GM18519 (cell line): Measurements from ENCODE around the gene ALOX15B.
"Not testable (repeated sequence)": the region's sequence is repeated elsewhere in the genome, so short reads cannot be mapped to it uniquely, and the experiment has no call there.

ENCODE experiments used
- ATAC-seq: cut with Tn5 transposase; IDR thresholded peaks from one replicate; pipeline ENCODE4 v1.9.1; 2021; ENCODE audit warnings: mild to moderate bottlenecking, moderate library complexity; ENCODE audit not compliant: unreplicated experiment, low FRiP score

ALOX15B gene

DNA sequence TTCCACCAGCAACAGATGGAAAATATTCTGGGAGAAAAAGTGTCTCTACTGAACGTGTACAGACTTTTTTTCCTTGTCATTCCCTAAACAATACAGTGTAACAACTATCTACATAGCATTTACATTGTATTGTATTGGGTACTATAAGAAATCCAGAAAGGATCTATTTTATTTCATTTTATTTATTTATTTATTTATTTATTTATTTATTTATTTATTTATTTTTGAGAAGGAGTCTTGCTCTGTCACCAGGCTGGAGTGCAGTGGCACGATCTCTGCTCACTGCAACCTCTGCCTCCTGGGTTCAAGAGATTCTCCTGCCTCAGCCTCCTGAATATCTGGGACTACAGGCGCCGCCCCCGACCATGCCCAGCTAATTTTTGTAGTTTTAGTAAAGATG lies 39.1 kb downstream of the ALOX15B start:
- ATAC-seq, result not testable (repeated sequence)

DNA sequence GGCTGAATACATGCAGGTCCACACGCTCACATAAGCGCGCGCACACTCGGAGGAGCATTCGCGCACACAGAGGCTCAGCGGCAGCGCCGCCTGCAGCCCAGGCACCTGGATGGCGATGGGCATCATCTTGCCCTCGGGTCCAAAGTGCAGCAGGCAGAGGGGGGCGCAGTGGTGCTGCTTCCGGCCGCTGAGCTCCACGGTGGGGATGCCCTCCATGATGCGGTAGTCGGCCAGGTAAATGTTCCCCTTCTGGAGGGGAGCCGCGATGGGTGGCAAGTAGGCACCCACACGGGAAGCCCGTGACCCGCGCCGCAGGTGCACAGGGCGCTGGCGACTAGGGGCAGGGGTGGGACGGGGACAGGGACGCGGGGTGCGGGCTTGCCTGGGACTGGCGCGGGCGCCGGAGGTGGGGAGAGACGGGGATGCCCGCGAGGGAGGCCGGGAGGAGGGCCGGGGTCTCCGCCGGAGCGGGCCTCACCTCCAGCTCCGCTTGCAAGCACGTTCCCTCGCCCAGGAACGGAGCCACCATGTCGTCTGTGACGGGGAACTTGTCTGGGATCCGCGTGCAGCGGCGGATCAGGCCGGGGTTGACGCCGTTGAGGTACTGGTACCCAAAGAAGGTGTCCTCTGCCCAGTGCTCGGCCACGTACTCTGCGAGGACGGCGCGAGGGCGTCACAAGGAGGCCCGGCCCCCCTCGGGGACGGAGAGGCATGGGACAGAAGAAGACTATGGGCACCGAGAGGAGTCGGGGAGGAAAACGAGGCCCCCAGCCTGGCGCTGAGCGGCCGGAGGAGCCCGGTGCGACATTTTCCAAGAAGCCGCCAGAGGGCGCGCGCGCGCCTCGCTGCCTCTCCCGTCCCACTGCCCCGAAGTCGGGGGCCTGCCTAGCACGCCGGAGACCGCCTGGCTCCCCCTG lies 40.7 kb downstream of the ALOX15B start:
- no peak for ATAC-seq

DNA sequence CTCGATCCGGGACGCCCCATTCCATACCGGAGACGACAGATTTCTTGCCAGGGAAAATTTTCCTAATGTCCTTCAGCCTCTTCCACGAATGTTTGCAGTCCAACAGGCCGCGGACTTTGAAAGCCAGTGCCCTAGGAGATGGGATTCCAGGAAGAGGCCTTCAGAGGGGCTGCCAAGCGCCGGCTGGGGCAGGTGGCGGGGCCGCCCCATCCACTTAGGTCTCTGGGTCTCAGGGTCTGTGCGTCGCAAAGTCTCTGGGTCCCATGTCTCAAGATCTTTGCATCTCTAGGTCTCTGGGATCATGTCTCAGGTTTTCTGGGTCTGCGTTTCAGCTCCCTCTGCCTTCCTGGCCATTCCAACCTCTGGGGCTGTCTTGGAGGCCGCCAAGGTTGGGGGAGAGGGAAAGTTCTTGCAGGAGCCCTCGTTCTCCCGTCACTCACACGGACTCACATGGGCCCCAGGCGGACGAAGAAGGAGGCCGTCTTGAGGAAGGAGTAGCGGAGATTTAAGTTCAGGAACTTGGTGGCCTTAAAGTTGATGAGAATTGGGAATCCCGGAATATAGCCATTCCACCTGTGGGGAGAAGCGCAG lies 41.4 kb downstream of the ALOX15B start:
- no peak for ATAC-seq

DNA sequence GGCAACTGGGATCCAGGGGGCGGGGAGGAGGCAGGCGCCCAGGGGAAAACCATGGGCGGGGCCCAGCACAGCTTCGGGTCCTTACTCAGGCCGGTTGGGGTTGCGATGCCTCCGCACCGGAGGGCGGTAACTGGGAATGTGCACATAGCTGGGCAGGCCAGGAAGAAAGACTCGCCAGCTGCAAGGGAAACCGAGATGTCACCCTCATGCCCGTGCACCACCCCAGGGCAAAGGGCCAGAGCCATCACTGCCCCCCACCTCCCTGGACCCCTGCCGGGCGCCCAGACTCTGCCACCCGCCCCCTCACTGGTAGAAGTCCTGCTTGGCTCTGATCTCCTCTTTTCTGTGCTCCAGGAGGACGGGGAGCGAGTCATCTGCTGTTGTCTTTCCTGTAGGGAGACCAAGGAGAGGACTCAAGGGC lies 42.0 kb downstream of the ALOX15B start:
- ATAC-seq, result no peak

DNA sequence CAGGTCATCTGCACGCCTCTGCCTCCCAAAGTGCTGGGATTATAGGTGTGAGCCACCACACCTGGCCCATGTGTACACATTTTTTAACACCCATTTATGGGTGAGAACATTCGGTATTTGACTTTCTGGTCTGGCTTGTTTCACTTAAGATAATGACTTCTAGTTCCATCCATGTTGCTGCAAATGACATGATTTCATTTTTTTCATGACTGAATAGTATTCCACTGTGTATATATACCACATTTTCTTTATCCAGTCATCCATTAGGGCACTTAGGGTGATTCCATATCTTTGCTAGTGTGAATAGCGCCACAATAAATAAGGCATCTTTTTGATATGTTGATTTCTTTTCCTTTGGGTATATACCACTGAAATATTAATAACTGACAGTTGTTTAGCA lies 43.0 kb downstream of the ALOX15B start:
- ATAC-seq, result no peak

DNA sequence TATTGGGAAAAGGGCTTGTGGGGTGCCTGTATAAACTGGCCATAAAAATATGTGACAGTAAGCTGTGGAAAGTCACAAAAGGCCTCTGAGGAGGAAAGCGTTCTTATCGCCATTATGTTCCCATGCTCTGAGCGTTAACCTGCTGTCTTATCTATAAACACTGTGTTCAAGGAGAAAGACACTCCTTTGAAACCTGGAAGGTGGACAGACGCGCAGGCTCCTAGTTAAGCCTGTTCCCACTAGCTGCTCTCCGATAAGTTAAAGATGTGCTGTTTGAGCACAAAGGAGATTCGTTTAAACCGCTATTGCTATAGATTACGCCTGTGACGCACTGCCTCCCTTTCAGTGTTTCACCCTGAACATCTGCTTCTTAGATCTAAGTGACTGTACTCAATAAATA lies 43.4 kb downstream of the ALOX15B start:
- no peak for ATAC-seq

DNA sequence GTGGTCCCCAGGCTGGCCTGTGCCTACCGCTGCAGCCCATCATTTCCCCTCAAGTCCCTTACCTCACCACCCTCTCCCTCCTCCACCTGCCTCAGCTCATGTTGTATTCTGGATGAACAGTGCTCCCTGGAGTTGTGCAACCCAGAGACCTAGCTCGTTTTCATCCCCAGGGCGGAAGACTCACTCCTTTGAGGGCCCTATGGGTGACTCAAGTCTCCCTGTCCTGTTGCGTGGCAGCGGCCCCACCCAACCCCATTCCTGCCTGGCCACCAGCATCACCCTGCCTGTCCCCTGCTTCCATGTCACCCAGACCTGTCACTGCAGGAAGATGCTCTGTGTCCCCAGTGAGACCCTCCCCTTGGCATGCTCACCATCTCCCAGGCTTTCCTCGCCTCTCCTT lies 45.4 kb downstream of the ALOX15B start:
- ATAC-seq, result no peak

DNA sequence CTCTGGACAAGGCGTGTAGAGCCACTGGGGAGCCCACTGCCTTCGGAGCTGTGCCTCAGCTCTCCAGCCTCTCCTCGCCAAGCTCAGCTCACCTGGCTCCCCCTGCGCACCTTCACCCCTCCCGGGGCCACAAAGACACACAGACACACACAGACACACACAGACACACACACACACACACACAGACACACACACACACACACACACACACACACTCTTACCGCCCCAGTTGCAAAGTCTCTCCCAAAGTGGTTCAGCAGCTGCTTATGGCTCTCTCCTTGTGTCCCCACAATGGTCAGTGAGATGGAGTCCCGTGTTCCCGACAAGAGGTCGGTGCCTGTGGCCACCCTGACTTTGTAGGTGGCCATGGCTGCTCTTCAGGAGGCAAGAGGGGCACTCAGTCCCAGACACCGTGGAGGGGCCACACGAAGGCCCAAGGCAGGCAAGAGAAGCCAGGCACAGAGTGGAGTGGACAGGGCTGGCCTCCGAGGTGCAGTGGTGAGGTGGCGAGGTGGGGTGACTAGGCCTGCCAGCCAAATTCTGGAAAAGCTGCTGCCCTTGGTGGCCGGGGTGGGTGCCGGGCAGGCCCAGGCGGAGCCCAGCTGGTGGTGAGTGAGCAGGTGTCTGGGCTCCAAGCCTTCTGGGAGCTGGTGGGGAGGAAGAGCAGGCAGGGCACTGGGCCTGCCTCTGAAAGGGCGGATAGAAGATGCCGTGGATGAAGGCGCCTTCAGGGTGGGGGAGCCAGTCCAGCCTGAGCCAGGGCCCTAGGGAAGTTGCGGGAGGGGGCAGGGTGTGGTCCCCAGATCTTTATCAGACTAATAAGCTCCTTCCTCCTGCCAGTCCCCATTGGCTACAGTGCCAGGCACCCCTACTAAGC lies 48.5 kb downstream of the ALOX15B start, which contains the start of gene ALOX12B:
Gene ALOX12B (minus strand): TSS at position 642 of the 877 bp plus-strand sequence. CDS start 274 bp downstream, at position 368.
- no peak for ATAC-seq

DNA sequence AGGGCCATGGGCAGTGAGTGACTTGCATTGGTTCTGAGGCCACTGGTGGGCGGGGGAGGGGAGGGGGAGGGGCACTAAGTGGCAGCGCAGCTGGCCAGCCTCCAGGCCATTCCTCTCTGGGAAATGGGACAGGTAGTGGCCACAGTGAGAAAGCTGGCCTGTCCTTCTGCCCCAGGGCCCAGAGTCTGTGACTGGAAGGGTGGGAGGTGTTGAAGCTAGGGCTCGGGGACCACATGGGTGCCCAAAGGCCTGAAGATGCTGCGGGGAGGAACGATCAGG lies 49.0 kb downstream of the ALOX15B start:
- ATAC-seq, result no peak

DNA sequence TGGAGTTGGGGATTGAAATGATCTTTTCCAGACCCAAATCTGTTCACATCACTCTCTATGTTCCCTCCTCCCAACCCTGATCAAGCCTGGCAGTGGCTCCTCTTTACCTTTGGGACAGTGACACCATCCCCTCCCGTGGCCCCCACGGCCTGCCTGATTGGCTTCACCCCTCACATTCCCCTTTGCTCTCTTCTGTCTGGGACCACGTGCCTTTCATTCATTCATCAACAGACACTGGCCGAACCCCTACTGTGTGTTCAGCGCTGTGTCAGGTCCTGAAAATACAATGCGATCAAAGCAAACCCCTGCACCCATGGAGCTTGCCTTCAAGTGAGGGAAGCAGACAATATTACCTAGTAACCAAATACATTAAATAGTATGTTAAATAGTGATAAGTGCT lies 50.9 kb downstream of the ALOX15B start:
- no peak for ATAC-seq

DNA sequence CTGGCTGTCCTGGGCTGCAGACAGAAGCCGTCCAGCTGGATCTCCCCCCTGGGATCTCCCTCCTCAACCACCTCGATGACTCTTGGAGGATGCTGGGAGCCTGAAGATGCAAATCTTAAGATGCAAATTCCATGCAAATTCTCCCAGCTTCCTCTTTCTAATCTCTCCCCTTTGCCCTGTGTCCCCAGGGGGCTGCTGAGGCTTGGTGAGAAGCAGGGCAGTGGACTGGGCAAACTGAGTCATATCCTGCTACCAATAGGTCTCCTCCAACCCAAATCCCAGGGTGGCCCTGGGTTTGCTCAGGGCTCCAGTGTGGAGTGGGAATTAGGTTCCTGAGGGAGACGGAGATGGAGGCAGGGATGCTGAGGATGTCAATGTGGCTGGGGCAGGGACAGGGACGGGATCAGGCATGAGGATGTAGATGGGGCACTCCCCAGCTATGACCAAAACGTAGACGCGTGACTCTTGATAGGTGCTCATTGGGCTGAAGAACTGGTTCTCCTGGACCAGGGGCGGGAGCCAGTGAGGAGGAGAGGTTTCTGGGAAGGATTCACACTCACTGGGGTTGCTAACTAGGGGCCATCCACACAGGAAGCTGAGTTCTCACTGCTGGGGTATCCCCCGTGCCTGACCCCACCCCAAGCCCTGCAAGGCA lies 52.3 kb downstream of the ALOX15B start:
- no peak for ATAC-seq

DNA sequence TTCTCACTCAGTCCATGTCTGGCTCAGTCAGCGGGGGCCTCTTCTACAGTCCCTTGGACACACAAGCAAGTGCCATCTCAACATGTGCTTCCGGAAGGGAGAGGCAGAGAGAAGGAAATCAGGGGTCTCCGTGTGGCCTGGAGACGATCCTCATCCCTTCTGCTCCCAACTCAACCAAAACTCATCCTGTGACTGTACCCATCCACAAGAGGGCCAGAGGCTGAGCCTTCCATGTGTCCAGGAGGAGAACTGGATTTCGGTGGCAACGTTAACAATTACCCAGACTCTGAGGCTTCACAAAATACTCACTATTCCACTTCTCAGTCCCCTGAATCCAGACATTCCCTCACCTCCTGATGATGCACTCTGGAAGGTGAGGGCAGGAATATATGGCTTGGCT lies 56.5 kb downstream of the ALOX15B start:
- no peak for ATAC-seq

DNA sequence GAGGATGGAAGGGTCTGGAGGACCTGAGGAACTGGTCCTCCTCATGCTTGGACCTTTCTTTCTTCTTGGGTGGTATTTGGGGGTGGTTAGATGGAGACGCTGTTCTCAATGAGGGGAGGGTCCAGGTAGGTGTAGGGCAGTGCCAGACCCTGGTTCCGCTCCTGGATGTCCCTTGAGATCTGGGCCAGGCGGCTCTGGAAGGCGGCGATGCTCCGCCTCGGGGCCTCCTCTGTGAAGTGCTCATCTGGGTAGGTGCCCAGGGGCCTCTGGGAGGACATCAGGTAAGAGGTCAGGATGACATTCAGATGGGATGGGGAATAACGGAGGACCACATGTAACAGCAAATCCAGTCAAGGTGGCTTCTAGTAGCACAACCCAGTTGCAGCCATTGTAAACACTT lies 57.7 kb downstream of the ALOX15B start:
- ATAC-seq, result no peak
